Measurements from ENCODE around the gene KTI12. TPM values are rescaled to one million over a fixed set of nuclear protein-coding genes. Genes with fewer than 3 reads are reported as not detected.
"Not testable (repeated sequence)": the region's sequence is repeated elsewhere in the genome, so short reads cannot be mapped to it uniquely, and the experiment has no call there.

The KTI12 gene
- total RNA-seq, 1 experiment from 2014 or later, result 14.3 TPM

GRCh38 chr1:52026278-52026677, 7.3 kb downstream of the KTI12 start:
- DNase-seq, result no peak
- H3K4me3 ChIP-seq, result no peak overlapping the region
- no peaks in the 10 kb centered on the region for H3K27me3 ChIP-seq
- peaks cover 2% of the 10 kb centered on the region; the same call in 1 of the 2 replicates for H3K36me3 ChIP-seq
- no peaks in the 10 kb centered on the region for H3K9me3 ChIP-seq (replicated peaks)
- no peak overlapping the region for H3K27ac ChIP-seq
- H3K4me1 ChIP-seq, result no peaks in the 10 kb centered on the region

- no peaks in the 10 kb centered on the region for H3K4me1 ChIP-seq
- H3K4me3 ChIP-seq, result no peak overlapping the region
- H3K27me3 ChIP-seq, result no peaks in the 10 kb centered on the region
- peaks cover 2% of the 10 kb centered on the region; the same call in 1 of the 2 replicates for H3K36me3 ChIP-seq
- H3K27ac ChIP-seq, result no peak overlapping the region
- H3K9me3 ChIP-seq (replicated peaks), result no peaks in the 10 kb centered on the region
- no peak for DNase-seq
Observed at GRCh38 chr1:52022133-52022532, 11.5 kb downstream of the KTI12 start.

GRCh38 chr1:52008071-52008809, 25.4 kb downstream of the KTI12 start:
- Histone ChIP-seq H3K27ac (no peak overlapping the region), H3K4me3 (no peak overlapping the region), H3K36me3 (no peaks in the 10 kb centered on the region), H3K9me3 (replicated peaks) (no peaks in the 10 kb centered on the region), H3K4me1 (no peaks in the 10 kb centered on the region), H3K27me3 (0 out of 2 replicates have a peak, but pooled peaks cover 5% of the 10 kb centered on the region)
- no peak for DNase-seq

- Histone ChIP-seq H3K4me3 (no peak overlapping the region), H3K36me3 (no peaks in the 10 kb centered on the region), H3K9me3 (replicated peaks) (no peaks in the 10 kb centered on the region), H3K27ac (no peak overlapping the region), H3K27me3 (0 out of 2 replicates have a peak, but pooled peaks cover 5% of the 10 kb centered on the region), H3K4me1 (no peaks in the 10 kb centered on the region)
- DNase-seq, result no peak
Observed at GRCh38 chr1:52007215-52008002, 26.2 kb downstream of the KTI12 start.

GRCh38 chr1:52006081-52006553, 27.5 kb downstream of the KTI12 start:
- H3K27me3 ChIP-seq; H3K36me3 ChIP-seq; DNase-seq; H3K9me3 ChIP-seq (replicated peaks); H3K4me1 ChIP-seq; H3K4me3 ChIP-seq; H3K27ac ChIP-seq: not testable (repeated sequence)

- H3K27me3 ChIP-seq; H3K4me3 ChIP-seq; H3K27ac ChIP-seq; H3K9me3 ChIP-seq (replicated peaks); DNase-seq; H3K4me1 ChIP-seq; H3K36me3 ChIP-seq: not testable (repeated sequence)
Observed at GRCh38 chr1:52005548-52005947, 28.1 kb downstream of the KTI12 start.

GRCh38 chr1:52003877-52004276, 29.7 kb downstream of the KTI12 start:
- Histone ChIP-seq H3K9me3 (replicated peaks) (no peaks in the 10 kb centered on the region), H3K27me3 (0 out of 2 replicates have a peak, but pooled peaks cover 5% of the 10 kb centered on the region), H3K4me1 (no peaks in the 10 kb centered on the region), H3K27ac (no peak overlapping the region), H3K4me3 (no peak overlapping the region), H3K36me3 (no peaks in the 10 kb centered on the region)
- no peak for DNase-seq

- no peak overlapping the region for H3K4me3 ChIP-seq
- no peaks in the 10 kb centered on the region for H3K4me1 ChIP-seq
- no peaks in the 10 kb centered on the region for H3K36me3 ChIP-seq
- no peak overlapping the region for H3K27ac ChIP-seq
- DNase-seq, result peak; percentile 78 to 94
- H3K27me3 ChIP-seq, result 0 out of 2 replicates have a peak, but pooled peaks cover 5% of the 10 kb centered on the region
- no peaks in the 10 kb centered on the region for H3K9me3 ChIP-seq (replicated peaks)
Observed at GRCh38 chr1:52002038-52002917, 31.3 kb downstream of the KTI12 start.

GRCh38 chr1:51998701-51999100, 34.9 kb downstream of the KTI12 start:
- no peaks in the 10 kb centered on the region for H3K4me1 ChIP-seq
- no peaks in the 10 kb centered on the region for H3K27me3 ChIP-seq
- H3K9me3 ChIP-seq (replicated peaks), result no peaks in the 10 kb centered on the region
- DNase-seq, result no peak
- no peaks in the 10 kb centered on the region for H3K36me3 ChIP-seq
- no peak overlapping the region for H3K4me3 ChIP-seq
- no peak overlapping the region for H3K27ac ChIP-seq

GRCh38 chr1:51997974-51998382, 35.6 kb downstream of the KTI12 start:
- H3K36me3 ChIP-seq, result no peaks in the 10 kb centered on the region
- H3K9me3 ChIP-seq (replicated peaks), result no peaks in the 10 kb centered on the region
- H3K27ac ChIP-seq, result no peak overlapping the region
- no peak for DNase-seq
- no peaks in the 10 kb centered on the region for H3K4me1 ChIP-seq
- H3K27me3 ChIP-seq, result no peaks in the 10 kb centered on the region
- no peak overlapping the region for H3K4me3 ChIP-seq

- DNase-seq, result peak; percentile 57 to 66
- no peaks in the 10 kb centered on the region for H3K9me3 ChIP-seq (replicated peaks)
- H3K4me1 ChIP-seq, result no peaks in the 10 kb centered on the region
- H3K36me3 ChIP-seq, result no peaks in the 10 kb centered on the region
- no peak within 1 kb of the TSS for H3K27ac ChIP-seq
- no peaks in the 10 kb centered on the region for H3K27me3 ChIP-seq
- peak within 1 kb of the TSS; percentile 62 for H3K4me3 ChIP-seq
Observed at GRCh38 chr1:51990478-51990965, 43.1 kb downstream of the KTI12 start, which contains the start of gene RAB3B. Gene RAB3B, minus strand, starts transcription at chr1:51990700. Its CDS starts 13,583 bp downstream, at chr1:51977117.

- DNase-seq, result no peak
- H3K27me3 ChIP-seq, result no peaks in the 10 kb centered on the region
- no peak overlapping the region for H3K27ac ChIP-seq
- H3K9me3 ChIP-seq (replicated peaks), result no peaks in the 10 kb centered on the region
- no peaks in the 10 kb centered on the region for H3K36me3 ChIP-seq
- no peaks in the 10 kb centered on the region for H3K4me1 ChIP-seq
- peak overlapping the region; percentile 62 for H3K4me3 ChIP-seq
Observed at GRCh38 chr1:51989582-51990477, 43.8 kb downstream of the KTI12 start.

GRCh38 chr1:51988254-51988653, 45.4 kb downstream of the KTI12 start:
- DNase-seq, result no peak
- Histone ChIP-seq H3K27ac (no peak overlapping the region), H3K27me3 (no peaks in the 10 kb centered on the region), H3K4me3 (no peak overlapping the region), H3K36me3 (no peaks in the 10 kb centered on the region), H3K4me1 (no peaks in the 10 kb centered on the region), H3K9me3 (replicated peaks) (no peaks in the 10 kb centered on the region)

Data from SJCRH30 (cell line).